Transverse colon (tissue), 3 donors: Measurements from ENCODE around the gene FOXP4.

Source experiments
- POLR2A ChIP-seq: fragments of 450-650 bp; IDR thresholded peaks from one replicate; pipeline ENCODE4 v1.6.1; 2016; ENCODE audit warnings: antibody characterized with exemption, mild to moderate bottlenecking, moderate library complexity
- TF ChIP-seq, protein P1 (sequence below), 5 experiments: fragments of 200-600 bp in 3 of 5; fragments of 450-650 bp in 2 of 5; sonication (generic) in 3 of 5; IDR thresholded peaks; 1 replicate in 2 of 5; 2 replicates in 3 of 5; pipeline ENCODE4 v1.5.1; 2016 to 2017; ENCODE audit warnings: antibody characterized with exemption in 5 of 5, inconsistent platforms in 3 of 5, mild to moderate bottlenecking in 2 of 5, moderate library complexity in 1 of 5

- TF ChIP-seq, protein P1, sequence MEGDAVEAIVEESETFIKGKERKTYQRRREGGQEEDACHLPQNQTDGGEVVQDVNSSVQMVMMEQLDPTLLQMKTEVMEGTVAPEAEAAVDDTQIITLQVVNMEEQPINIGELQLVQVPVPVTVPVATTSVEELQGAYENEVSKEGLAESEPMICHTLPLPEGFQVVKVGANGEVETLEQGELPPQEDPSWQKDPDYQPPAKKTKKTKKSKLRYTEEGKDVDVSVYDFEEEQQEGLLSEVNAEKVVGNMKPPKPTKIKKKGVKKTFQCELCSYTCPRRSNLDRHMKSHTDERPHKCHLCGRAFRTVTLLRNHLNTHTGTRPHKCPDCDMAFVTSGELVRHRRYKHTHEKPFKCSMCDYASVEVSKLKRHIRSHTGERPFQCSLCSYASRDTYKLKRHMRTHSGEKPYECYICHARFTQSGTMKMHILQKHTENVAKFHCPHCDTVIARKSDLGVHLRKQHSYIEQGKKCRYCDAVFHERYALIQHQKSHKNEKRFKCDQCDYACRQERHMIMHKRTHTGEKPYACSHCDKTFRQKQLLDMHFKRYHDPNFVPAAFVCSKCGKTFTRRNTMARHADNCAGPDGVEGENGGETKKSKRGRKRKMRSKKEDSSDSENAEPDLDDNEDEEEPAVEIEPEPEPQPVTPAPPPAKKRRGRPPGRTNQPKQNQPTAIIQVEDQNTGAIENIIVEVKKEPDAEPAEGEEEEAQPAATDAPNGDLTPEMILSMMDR (IDR thresholded peaks at IDR 0.05): no peak
- no peak for TF ChIP-seq POLR2A
These were observed 22.6 kb downstream of the FOXP4 start for GRCh38 chr6:41568585-41569384.
